ENCODE measurements around the gene COLGALT1.

Gene COLGALT1

GRCh38 chr19:17625043-17625442 is 69.6 kb downstream of the COLGALT1 start:
- FAIRE-seq: no peak

- no peak for FAIRE-seq
Observed at GRCh38 chr19:17625980-17626379, 70.5 kb downstream of the COLGALT1 start.

GRCh38 chr19:17626456-17627015 is 71.1 kb downstream of the COLGALT1 start:
- FAIRE-seq: no peak

- no peak for FAIRE-seq
Observed at GRCh38 chr19:17627161-17627560, 71.7 kb downstream of the COLGALT1 start.

- FAIRE-seq: no peak
Observed at GRCh38 chr19:17627921-17628320, 72.5 kb downstream of the COLGALT1 start.

GRCh38 chr19:17629760-17630159 is 74.3 kb downstream of the COLGALT1 start:
- no peak for FAIRE-seq

GRCh38 chr19:17632577-17632976 is 77.1 kb downstream of the COLGALT1 start:
- no peak for FAIRE-seq

Data from TTC549 (cell line).